ENCODE measurements around the gene LIMS2. TPM values are rescaled to one million over a fixed set of nuclear protein-coding genes. Genes with fewer than 3 reads are reported as not detected.

LIMS2 gene
- total RNA-seq, 1 experiment from 2014 or later, result 8.9 TPM

DNA sequence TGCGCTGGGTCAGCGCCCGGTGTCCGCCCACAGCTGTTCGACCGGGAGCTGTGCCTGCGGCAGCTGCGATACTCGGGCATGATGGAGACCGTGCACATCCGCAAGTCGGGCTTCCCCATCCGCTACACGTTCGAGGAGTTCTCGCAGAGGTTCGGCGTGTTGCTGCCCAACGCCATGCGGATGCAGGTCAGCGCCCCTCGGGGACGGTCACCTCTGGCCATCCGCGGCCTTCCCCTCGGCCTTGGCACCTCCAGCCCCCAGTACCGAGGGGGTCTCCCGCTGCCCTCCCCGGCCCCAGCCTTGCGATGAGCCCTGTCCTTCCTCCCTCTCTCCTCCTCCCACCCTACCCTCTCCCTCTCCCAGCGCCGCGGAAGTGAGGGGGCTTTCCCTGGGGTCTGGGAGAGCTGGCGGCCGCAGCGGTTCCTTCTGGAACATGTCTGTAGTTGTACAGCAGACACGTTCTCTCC lies 82.5 kb downstream of the LIMS2 start:
- CTCF ChIA-PET, result interaction anchor here (0.7 to 2.9 kb wide), 2 partner anchors 57 to 83 kb away, joined by 3 to 42 read pairs; no protein-coding TSS in a partner anchor
- Histone ChIP-seq H3K4me1 (ENCODE audit: control insufficient read depth, insufficient read depth, low read length) (no peaks in the 10 kb centered on the region), H3K27me3 (ENCODE audit: control insufficient read depth, insufficient read depth, low read length) (no peaks in the 10 kb centered on the region), H3K4me3 (ENCODE audit: low read depth in 2 of 2, low read length in 2 of 2) (no peak overlapping the region), H3K9me3 (ENCODE audit: control insufficient read depth, insufficient read depth, low read depth, low read length) (no peaks in the 10 kb centered on the region), H3K27ac (ENCODE audit: low read length) (no peak overlapping the region), H3K36me3 (ENCODE audit: control insufficient read depth, insufficient read depth, low read length) (no peaks in the 10 kb centered on the region)
- DNase-seq (ENCODE audit: low read depth, low spot score), result no peak
- no TSS peak for BruUV-seq (replicated peaks)
- POLR2A ChIA-PET, result no interaction called here
- no peak for ATAC-seq
- no peak for TF ChIP-seq TCF7L2 (IDR thresholded peaks at IDR 0.05; ENCODE audit: low read depth, low read length)
- TF ChIP-seq, protein P1, sequence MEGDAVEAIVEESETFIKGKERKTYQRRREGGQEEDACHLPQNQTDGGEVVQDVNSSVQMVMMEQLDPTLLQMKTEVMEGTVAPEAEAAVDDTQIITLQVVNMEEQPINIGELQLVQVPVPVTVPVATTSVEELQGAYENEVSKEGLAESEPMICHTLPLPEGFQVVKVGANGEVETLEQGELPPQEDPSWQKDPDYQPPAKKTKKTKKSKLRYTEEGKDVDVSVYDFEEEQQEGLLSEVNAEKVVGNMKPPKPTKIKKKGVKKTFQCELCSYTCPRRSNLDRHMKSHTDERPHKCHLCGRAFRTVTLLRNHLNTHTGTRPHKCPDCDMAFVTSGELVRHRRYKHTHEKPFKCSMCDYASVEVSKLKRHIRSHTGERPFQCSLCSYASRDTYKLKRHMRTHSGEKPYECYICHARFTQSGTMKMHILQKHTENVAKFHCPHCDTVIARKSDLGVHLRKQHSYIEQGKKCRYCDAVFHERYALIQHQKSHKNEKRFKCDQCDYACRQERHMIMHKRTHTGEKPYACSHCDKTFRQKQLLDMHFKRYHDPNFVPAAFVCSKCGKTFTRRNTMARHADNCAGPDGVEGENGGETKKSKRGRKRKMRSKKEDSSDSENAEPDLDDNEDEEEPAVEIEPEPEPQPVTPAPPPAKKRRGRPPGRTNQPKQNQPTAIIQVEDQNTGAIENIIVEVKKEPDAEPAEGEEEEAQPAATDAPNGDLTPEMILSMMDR (IDR thresholded peaks at IDR 0.05), result no peak
- TF ChIP-seq POLR2AphosphoS5 (IDR thresholded peaks at IDR 0.05; ENCODE audit: low read depth, low read length), result no peak
- TF ChIP-seq, protein P2, sequence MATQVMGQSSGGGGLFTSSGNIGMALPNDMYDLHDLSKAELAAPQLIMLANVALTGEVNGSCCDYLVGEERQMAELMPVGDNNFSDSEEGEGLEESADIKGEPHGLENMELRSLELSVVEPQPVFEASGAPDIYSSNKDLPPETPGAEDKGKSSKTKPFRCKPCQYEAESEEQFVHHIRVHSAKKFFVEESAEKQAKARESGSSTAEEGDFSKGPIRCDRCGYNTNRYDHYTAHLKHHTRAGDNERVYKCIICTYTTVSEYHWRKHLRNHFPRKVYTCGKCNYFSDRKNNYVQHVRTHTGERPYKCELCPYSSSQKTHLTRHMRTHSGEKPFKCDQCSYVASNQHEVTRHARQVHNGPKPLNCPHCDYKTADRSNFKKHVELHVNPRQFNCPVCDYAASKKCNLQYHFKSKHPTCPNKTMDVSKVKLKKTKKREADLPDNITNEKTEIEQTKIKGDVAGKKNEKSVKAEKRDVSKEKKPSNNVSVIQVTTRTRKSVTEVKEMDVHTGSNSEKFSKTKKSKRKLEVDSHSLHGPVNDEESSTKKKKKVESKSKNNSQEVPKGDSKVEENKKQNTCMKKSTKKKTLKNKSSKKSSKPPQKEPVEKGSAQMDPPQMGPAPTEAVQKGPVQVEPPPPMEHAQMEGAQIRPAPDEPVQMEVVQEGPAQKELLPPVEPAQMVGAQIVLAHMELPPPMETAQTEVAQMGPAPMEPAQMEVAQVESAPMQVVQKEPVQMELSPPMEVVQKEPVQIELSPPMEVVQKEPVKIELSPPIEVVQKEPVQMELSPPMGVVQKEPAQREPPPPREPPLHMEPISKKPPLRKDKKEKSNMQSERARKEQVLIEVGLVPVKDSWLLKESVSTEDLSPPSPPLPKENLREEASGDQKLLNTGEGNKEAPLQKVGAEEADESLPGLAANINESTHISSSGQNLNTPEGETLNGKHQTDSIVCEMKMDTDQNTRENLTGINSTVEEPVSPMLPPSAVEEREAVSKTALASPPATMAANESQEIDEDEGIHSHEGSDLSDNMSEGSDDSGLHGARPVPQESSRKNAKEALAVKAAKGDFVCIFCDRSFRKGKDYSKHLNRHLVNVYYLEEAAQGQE (IDR thresholded peaks at IDR 0.05; ENCODE audit: insufficient read depth in 1 of 2, low read depth in 2 of 2, low read length in 1 of 2), result no peak
- no peak for TF ChIP-seq SIN3A (IDR thresholded peaks at IDR 0.05; ENCODE audit: borderline replicate concordance, insufficient read depth, low read depth, low read length)
- in situ Hi-C loops (cut with HindIII; ENCODE audit: low pct_unique_long_range_greater_than_20kb, low sequenced_read_pairs), result no loop called here
- intact Hi-C loops (cut with micrococcal nuclease; ENCODE audit: unreplicated experiment), result no loop called here

DNA sequence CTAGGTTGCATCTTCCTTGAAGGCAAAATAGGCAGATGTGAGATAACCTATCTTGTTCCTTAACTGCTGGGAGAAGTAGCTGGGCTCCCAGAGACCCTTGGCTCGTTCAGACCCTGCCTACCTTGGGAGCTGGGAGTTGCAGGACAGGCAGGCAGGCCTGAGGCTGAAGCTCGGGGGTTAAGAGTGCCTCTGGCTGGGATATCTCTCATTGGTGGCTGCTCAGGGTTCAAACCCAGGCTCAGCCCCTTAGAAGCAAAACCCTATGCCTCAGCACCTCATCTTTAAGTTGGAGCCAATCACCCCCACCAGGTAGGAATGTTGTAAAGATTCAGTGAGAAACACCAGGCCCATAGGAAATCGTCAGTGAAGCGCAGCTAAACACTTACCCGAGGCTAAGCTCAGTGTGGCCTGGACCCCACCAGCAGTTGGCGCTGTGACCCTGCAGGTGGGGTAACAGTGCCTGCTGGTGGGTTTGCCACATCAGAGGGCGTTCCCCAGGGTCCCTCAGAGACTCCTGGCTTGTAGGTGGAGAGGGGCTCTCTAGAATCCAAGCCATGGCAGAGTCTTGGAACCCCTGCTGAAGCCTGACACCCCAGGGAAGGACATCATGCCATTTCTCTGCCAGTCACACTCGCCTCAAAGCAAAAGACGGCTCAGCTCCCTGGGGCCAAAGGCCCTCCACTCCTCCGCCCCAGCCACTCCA lies 84.0 kb downstream of the LIMS2 start:
- intact Hi-C loops (cut with micrococcal nuclease; ENCODE audit: unreplicated experiment) (loop anchor here (1.0 kb wide), 1 partner anchor 58 kb away; no protein-coding TSS in a partner anchor), in situ Hi-C loops (cut with HindIII; ENCODE audit: low pct_unique_long_range_greater_than_20kb, low sequenced_read_pairs) (no loop called here)
- Histone ChIP-seq H3K27me3 (ENCODE audit: control insufficient read depth, insufficient read depth, low read length) (no peaks in the 10 kb centered on the region), H3K4me3 (ENCODE audit: low read depth in 2 of 2, low read length in 2 of 2) (no peak overlapping the region), H3K9me3 (ENCODE audit: control insufficient read depth, insufficient read depth, low read depth, low read length) (no peaks in the 10 kb centered on the region), H3K36me3 (ENCODE audit: control insufficient read depth, insufficient read depth, low read length) (no peaks in the 10 kb centered on the region), H3K4me1 (ENCODE audit: control insufficient read depth, insufficient read depth, low read length) (no peaks in the 10 kb centered on the region), H3K27ac (ENCODE audit: low read length) (no peak overlapping the region)
- TF ChIP-seq, protein P1 (IDR thresholded peaks at IDR 0.05), result peak; percentile 99
- no peak for TF ChIP-seq POLR2AphosphoS5 (IDR thresholded peaks at IDR 0.05; ENCODE audit: low read depth, low read length)
- POLR2A ChIA-PET, result interaction anchor here (0.9 kb wide), 1 partner anchor 65 kb away, joined by 3 read pairs; the partner anchor contains the start of gene IWS1
- DNase-seq (ENCODE audit: low read depth, low spot score) (peak; percentile 61), ATAC-seq (peak; percentile 95)
- CTCF ChIA-PET, result interaction anchor here (0.6 to 2.9 kb wide), 19 partner anchors 9 to 553 kb away, joined by 3 to 42 read pairs (median 4); partner anchors contain the start of genes IWS1 and LIMS2
- no TSS peak for BruUV-seq (replicated peaks)

Measured in Panc1 (cell line).